Measurements from ENCODE around the gene ARMC2.
"Not testable (repeated sequence)": the region's sequence is repeated elsewhere in the genome, so short reads cannot be mapped to it uniquely, and the experiment has no call there.

ARMC2 gene

GRCh38 chr6:108884211-108885059, 36.2 kb downstream of the ARMC2 start:
- WGBS, 2 experiments (ENCODE audit: insufficient coverage in 2 of 2): 87 to 92% methylated on average over 8 to 9 of the region's 9 CpGs
- no peaks in the 10 kb centered on the region for H3K9me3 ChIP-seq (ENCODE audit: control insufficient read depth, low read length)
- no peaks in the 10 kb centered on the region for H3K4me1 ChIP-seq (ENCODE audit: control insufficient read depth, insufficient read depth, low read length, poor library complexity, severe bottlenecking)
- no peak overlapping the region for H3K4me3 ChIP-seq (ENCODE audit: extremely low read depth, insufficient read depth, low read length, poor library complexity, severe bottlenecking)
- no peaks in the 10 kb centered on the region for H3K36me3 ChIP-seq (ENCODE audit: control insufficient read depth, insufficient read depth, low read length)
- no peak overlapping the region for H3K27ac ChIP-seq (ENCODE audit: low read depth, low read length, severe bottlenecking)

GRCh38 chr6:108888052-108888451, 39.8 kb downstream of the ARMC2 start:
- no peak overlapping the region for H3K4me3 ChIP-seq (ENCODE audit: extremely low read depth, insufficient read depth, low read length, poor library complexity, severe bottlenecking)
- H3K27ac ChIP-seq (ENCODE audit: low read depth, low read length, severe bottlenecking): no peak overlapping the region
- no peaks in the 10 kb centered on the region for H3K9me3 ChIP-seq (ENCODE audit: control insufficient read depth, low read length)
- H3K4me1 ChIP-seq (ENCODE audit: control insufficient read depth, insufficient read depth, low read length, poor library complexity, severe bottlenecking): no peaks in the 10 kb centered on the region
- 82 to 92% methylated on average over 2 to 4 of the region's 6 CpGs for WGBS, 2 experiments (ENCODE audit: insufficient coverage in 2 of 2)
- no peaks in the 10 kb centered on the region for H3K36me3 ChIP-seq (ENCODE audit: control insufficient read depth, insufficient read depth, low read length)

GRCh38 chr6:108888745-108889144, 40.5 kb downstream of the ARMC2 start:
- H3K27ac ChIP-seq (ENCODE audit: low read depth, low read length, severe bottlenecking): no peak overlapping the region
- H3K36me3 ChIP-seq (ENCODE audit: control insufficient read depth, insufficient read depth, low read length): no peaks in the 10 kb centered on the region
- no peaks in the 10 kb centered on the region for H3K9me3 ChIP-seq (ENCODE audit: control insufficient read depth, low read length)
- WGBS, 2 experiments (ENCODE audit: insufficient coverage in 2 of 2): 83 to 91% methylated on average over 2 of the region's 2 CpGs
- no peaks in the 10 kb centered on the region for H3K4me1 ChIP-seq (ENCODE audit: control insufficient read depth, insufficient read depth, low read length, poor library complexity, severe bottlenecking)
- H3K4me3 ChIP-seq (ENCODE audit: extremely low read depth, insufficient read depth, low read length, poor library complexity, severe bottlenecking): no peak overlapping the region

- H3K36me3 ChIP-seq (ENCODE audit: control insufficient read depth, insufficient read depth, low read length); H3K4me1 ChIP-seq (ENCODE audit: control insufficient read depth, insufficient read depth, low read length, poor library complexity, severe bottlenecking); H3K9me3 ChIP-seq (ENCODE audit: control insufficient read depth, low read length); H3K4me3 ChIP-seq (ENCODE audit: extremely low read depth, insufficient read depth, low read length, poor library complexity, severe bottlenecking); H3K27ac ChIP-seq (ENCODE audit: low read depth, low read length, severe bottlenecking): not testable (repeated sequence)
- 100% methylated on average over 1 of the region's 5 CpGs; no CpG with 5 or more reads in 1 of the 2 experiments for WGBS, 2 experiments (ENCODE audit: insufficient coverage in 2 of 2)
These were observed 42.7 kb downstream of the ARMC2 start for GRCh38 chr6:108890898-108891297.

GRCh38 chr6:108895571-108895970, 47.3 kb downstream of the ARMC2 start:
- H3K4me3 ChIP-seq (ENCODE audit: extremely low read depth, insufficient read depth, low read length, poor library complexity, severe bottlenecking): no peak overlapping the region
- no peaks in the 10 kb centered on the region for H3K9me3 ChIP-seq (ENCODE audit: control insufficient read depth, low read length)
- no peaks in the 10 kb centered on the region for H3K36me3 ChIP-seq (ENCODE audit: control insufficient read depth, insufficient read depth, low read length)
- H3K27ac ChIP-seq (ENCODE audit: low read depth, low read length, severe bottlenecking): no peak overlapping the region
- H3K4me1 ChIP-seq (ENCODE audit: control insufficient read depth, insufficient read depth, low read length, poor library complexity, severe bottlenecking): peaks cover 11% of the 10 kb centered on the region
- 100% methylated on average over 1 of the region's 1 CpG for WGBS, 2 experiments (ENCODE audit: insufficient coverage in 2 of 2)

GRCh38 chr6:108896111-108896661, 48.0 kb downstream of the ARMC2 start:
- peaks cover 11% of the 10 kb centered on the region for H3K4me1 ChIP-seq (ENCODE audit: control insufficient read depth, insufficient read depth, low read length, poor library complexity, severe bottlenecking)
- WGBS, 2 experiments (ENCODE audit: insufficient coverage in 2 of 2): 84 to 94% methylated on average over 2 to 3 of the region's 3 CpGs
- H3K9me3 ChIP-seq (ENCODE audit: control insufficient read depth, low read length): no peaks in the 10 kb centered on the region
- no peaks in the 10 kb centered on the region for H3K36me3 ChIP-seq (ENCODE audit: control insufficient read depth, insufficient read depth, low read length)
- H3K27ac ChIP-seq (ENCODE audit: low read depth, low read length, severe bottlenecking): no peak overlapping the region
- H3K4me3 ChIP-seq (ENCODE audit: extremely low read depth, insufficient read depth, low read length, poor library complexity, severe bottlenecking): no peak overlapping the region

- Histone ChIP-seq H3K9me3 (ENCODE audit: control insufficient read depth, low read length) (no peaks in the 10 kb centered on the region), H3K4me1 (ENCODE audit: control insufficient read depth, insufficient read depth, low read length, poor library complexity, severe bottlenecking) (peaks cover 11% of the 10 kb centered on the region), H3K27ac (ENCODE audit: low read depth, low read length, severe bottlenecking) (no peak overlapping the region), H3K36me3 (ENCODE audit: control insufficient read depth, insufficient read depth, low read length) (no peaks in the 10 kb centered on the region), H3K4me3 (ENCODE audit: extremely low read depth, insufficient read depth, low read length, poor library complexity, severe bottlenecking) (no peak overlapping the region)
- no CpG with 5 or more reads among the region's 1 CpG for WGBS, 2 experiments (ENCODE audit: insufficient coverage in 2 of 2)
These were observed 49.1 kb downstream of the ARMC2 start for GRCh38 chr6:108897371-108897770.

- Histone ChIP-seq H3K4me1 (ENCODE audit: control insufficient read depth, insufficient read depth, low read length, poor library complexity, severe bottlenecking) (no peaks in the 10 kb centered on the region), H3K4me3 (ENCODE audit: extremely low read depth, insufficient read depth, low read length, poor library complexity, severe bottlenecking) (no peak overlapping the region), H3K27ac (ENCODE audit: low read depth, low read length, severe bottlenecking) (peak overlapping the region; percentile 46), H3K9me3 (ENCODE audit: control insufficient read depth, low read length) (no peaks in the 10 kb centered on the region), H3K36me3 (ENCODE audit: control insufficient read depth, insufficient read depth, low read length) (no peaks in the 10 kb centered on the region)
These were observed 54.2 kb downstream of the ARMC2 start for GRCh38 chr6:108902382-108902792.

GRCh38 chr6:108903796-108904195, 55.6 kb downstream of the ARMC2 start:
- H3K27ac ChIP-seq (ENCODE audit: low read depth, low read length, severe bottlenecking): no peak overlapping the region
- no CpG with 5 or more reads among the region's 1 CpG for WGBS, 2 experiments (ENCODE audit: insufficient coverage in 2 of 2)

GRCh38 chr6:108904741-108905140, 56.5 kb downstream of the ARMC2 start:
- H3K27ac ChIP-seq (ENCODE audit: low read depth, low read length, severe bottlenecking): no peak overlapping the region
- H3K36me3 ChIP-seq (ENCODE audit: control insufficient read depth, insufficient read depth, low read length): no peaks in the 10 kb centered on the region
- H3K9me3 ChIP-seq (ENCODE audit: control insufficient read depth, low read length): no peaks in the 10 kb centered on the region
- WGBS, 2 experiments (ENCODE audit: insufficient coverage in 2 of 2): 93% methylated on average over 2 of the region's 3 CpGs; no CpG with 5 or more reads in 1 of the 2 experiments
- no peak overlapping the region for H3K4me3 ChIP-seq (ENCODE audit: extremely low read depth, insufficient read depth, low read length, poor library complexity, severe bottlenecking)
- no peaks in the 10 kb centered on the region for H3K4me1 ChIP-seq (ENCODE audit: control insufficient read depth, insufficient read depth, low read length, poor library complexity, severe bottlenecking)

More at GRCh38 chr6:108903796-108904195, 55.6 kb downstream of the ARMC2 start:
- no peak overlapping the region for H3K4me3 ChIP-seq (ENCODE audit: extremely low read depth, insufficient read depth, low read length, poor library complexity, severe bottlenecking)
- H3K9me3 ChIP-seq (ENCODE audit: control insufficient read depth, low read length): no peaks in the 10 kb centered on the region
- H3K36me3 ChIP-seq (ENCODE audit: control insufficient read depth, insufficient read depth, low read length): no peaks in the 10 kb centered on the region
- no peaks in the 10 kb centered on the region for H3K4me1 ChIP-seq (ENCODE audit: control insufficient read depth, insufficient read depth, low read length, poor library complexity, severe bottlenecking)

Data from mesodermal cell (in vitro differentiated cells).